Osteocyte (in vitro differentiated cells): ENCODE measurements around the gene CYP11A1. TPM values are rescaled to one million over a fixed set of nuclear protein-coding genes. Genes with fewer than 3 reads are reported as not detected.

Experiments
- DNase-seq: peaks from one replicate; pipeline ENCODE4 v3.0.0; 2021; ENCODE audit warnings: mixed read lengths; ENCODE audit not compliant: unreplicated experiment; ENCODE audit errors: extremely low spot score
- H3K27ac Mint-ChIP-seq: one replicate; pipeline ENCODE4 v1.8.0; 2021; ENCODE audit warnings: mild to moderate bottlenecking, mixed read lengths; ENCODE audit not compliant: unreplicated experiment
- H3K27me3 Mint-ChIP-seq: one replicate; pipeline ENCODE4 v1.8.0; 2021; ENCODE audit warnings: mixed read lengths; ENCODE audit not compliant: unreplicated experiment
- H3K36me3 Mint-ChIP-seq: one replicate; pipeline ENCODE4 v1.8.0; 2021; ENCODE audit warnings: mixed read lengths; ENCODE audit not compliant: unreplicated experiment
- H3K4me1 Mint-ChIP-seq: one replicate; pipeline ENCODE4 v1.8.0; 2021; ENCODE audit warnings: mixed read lengths; ENCODE audit not compliant: unreplicated experiment
- H3K4me3 Mint-ChIP-seq: one replicate; pipeline ENCODE4 v1.8.0; 2021; ENCODE audit warnings: mild to moderate bottlenecking, moderate library complexity, mixed read lengths; ENCODE audit not compliant: unreplicated experiment
- H3K9me3 Mint-ChIP-seq: one replicate; pipeline ENCODE4 v1.8.0; 2021; ENCODE audit warnings: mixed read lengths; ENCODE audit not compliant: unreplicated experiment
- CTCF ChIP-seq: fragments of 200-600 bp; sonication (generic); IDR thresholded peaks from 2 replicates; pipeline ENCODE4 v1.5.0; 2021; ENCODE audit warnings: antibody characterized with exemption, mild to moderate bottlenecking, moderate library complexity
- total RNA-seq: library from RNA; stranded (reverse); gene quantifications from 2 replicates; pipeline ENCODE4 v1.2.1, GENCODE V29; 2021

Gene CYP11A1
- total RNA-seq, 1 donor from 2014 or later: not detected

- Mint-ChIP-seq H3K9me3 (no peaks in the 10 kb centered on the region), H3K27ac (no peak overlapping the region), H3K36me3 (no peaks in the 10 kb centered on the region), H3K27me3 (peaks cover 15% of the 10 kb centered on the region), H3K4me1 (peaks cover 23% of the 10 kb centered on the region), H3K4me3 (no peak overlapping the region)
- no peak for DNase-seq
- TF ChIP-seq CTCF: peak; percentile 88
Observed at GRCh38 chr15:74307827-74308811, 59.3 kb downstream of the CYP11A1 start.

GRCh38 chr15:74306781-74307217 lies 60.6 kb downstream of the CYP11A1 start:
- no peak overlapping the region for H3K4me3 Mint-ChIP-seq
- no peak for TF ChIP-seq CTCF
- H3K36me3 Mint-ChIP-seq: no peaks in the 10 kb centered on the region
- H3K4me1 Mint-ChIP-seq: peaks cover 33% of the 10 kb centered on the region
- no peaks in the 10 kb centered on the region for H3K9me3 Mint-ChIP-seq
- peaks cover 23% of the 10 kb centered on the region for H3K27me3 Mint-ChIP-seq
- no peak for DNase-seq
- no peak overlapping the region for H3K27ac Mint-ChIP-seq

DNA sequence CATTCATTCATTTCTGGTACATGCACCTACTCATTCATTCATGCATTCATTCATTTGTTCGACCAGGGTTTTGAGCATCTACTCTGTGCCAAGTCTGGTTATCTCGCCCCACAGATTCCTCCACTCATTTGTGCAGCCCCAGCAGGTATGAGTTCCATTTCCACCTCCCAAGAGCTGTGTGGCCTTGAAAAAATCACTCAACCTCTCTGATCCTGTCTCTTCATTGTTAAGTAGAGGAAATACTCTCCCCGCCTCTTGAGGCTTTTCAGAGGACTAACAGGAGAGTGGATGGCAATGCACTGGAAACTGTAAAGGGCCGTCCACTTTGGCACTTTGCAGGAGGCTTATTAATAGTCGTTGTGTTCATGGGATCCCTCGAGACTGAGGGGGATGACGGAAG lies 61.8 kb downstream of the CYP11A1 start:
- Mint-ChIP-seq H3K4me1 (peaks cover 35% of the 10 kb centered on the region), H3K4me3 (no peak overlapping the region), H3K27ac (no peak overlapping the region), H3K27me3 (peaks cover 33% of the 10 kb centered on the region), H3K9me3 (no peaks in the 10 kb centered on the region), H3K36me3 (no peaks in the 10 kb centered on the region)
- DNase-seq: no peak
- TF ChIP-seq CTCF: no peak

DNA sequence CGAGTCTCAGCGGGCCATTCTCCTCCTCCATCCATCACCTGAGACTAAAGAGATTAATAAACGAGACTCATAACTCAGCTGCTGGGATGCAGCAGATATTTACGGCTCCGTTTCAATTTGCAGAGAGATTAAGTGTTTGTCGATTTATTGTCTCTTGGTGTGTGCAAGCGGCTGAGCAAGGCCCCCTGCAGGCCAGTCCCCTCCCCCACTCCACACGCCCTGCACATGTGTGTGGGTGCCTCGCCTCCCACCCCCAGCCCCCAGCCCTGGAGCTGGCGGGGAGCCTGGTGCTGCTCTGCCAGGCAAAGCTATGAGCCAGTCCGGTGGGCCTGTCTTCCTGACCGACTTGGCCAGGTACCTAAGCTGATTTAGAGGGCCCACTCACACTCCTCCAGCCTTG lies 63.0 kb downstream of the CYP11A1 start:
- H3K4me1 Mint-ChIP-seq: peaks cover 35% of the 10 kb centered on the region
- no peaks in the 10 kb centered on the region for H3K9me3 Mint-ChIP-seq
- peaks cover 40% of the 10 kb centered on the region for H3K27me3 Mint-ChIP-seq

More for the DNA sequence above, 63.0 kb downstream of the CYP11A1 start:
- no peak for DNase-seq
- TF ChIP-seq CTCF: no peak
- no peak overlapping the region for H3K27ac Mint-ChIP-seq
- H3K4me3 Mint-ChIP-seq: no peak overlapping the region
- H3K36me3 Mint-ChIP-seq: no peaks in the 10 kb centered on the region
